HG02588 (cell line): Measurements from ENCODE around the gene SPRN.
"Not testable (repeated sequence)": the region's sequence is repeated elsewhere in the genome, so short reads cannot be mapped to it uniquely, and the experiment has no call there.

Experiments
- ATAC-seq: cut with Tn5 transposase; IDR thresholded peaks from one replicate; pipeline ENCODE4 v1.9.1; 2021; ENCODE audit warnings: mild to moderate bottlenecking, moderate library complexity; ENCODE audit not compliant: unreplicated experiment

Gene SPRN, protein sequence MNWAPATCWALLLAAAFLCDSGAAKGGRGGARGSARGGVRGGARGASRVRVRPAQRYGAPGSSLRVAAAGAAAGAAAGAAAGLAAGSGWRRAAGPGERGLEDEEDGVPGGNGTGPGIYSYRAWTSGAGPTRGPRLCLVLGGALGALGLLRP

DNA sequence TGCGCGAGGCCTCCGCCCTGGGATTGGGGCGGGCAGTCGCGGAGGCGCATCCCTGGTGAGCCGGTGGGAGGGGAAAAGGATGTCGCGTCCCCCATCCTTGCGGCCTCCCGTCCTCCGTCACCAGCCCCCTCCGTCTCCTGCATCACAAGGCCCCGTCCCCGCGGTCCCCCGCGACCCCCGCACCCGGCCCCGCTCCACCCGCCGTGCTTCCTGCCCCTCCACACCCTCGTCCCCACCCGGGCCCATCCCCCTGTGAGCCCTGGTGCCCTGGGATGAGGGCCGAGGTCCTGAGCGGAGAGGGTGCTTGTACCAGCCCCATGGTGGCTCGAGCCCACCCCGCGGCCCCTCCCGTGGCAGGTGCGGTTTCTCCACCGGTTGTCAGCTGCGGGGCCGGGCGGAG is at the start of gene SPRN:
Gene SPRN, minus strand, starts transcription at position 25 of the 400 bp plus-strand sequence. CDS start 944 bp downstream, outside the sequence.
- not testable (repeated sequence) for ATAC-seq

DNA sequence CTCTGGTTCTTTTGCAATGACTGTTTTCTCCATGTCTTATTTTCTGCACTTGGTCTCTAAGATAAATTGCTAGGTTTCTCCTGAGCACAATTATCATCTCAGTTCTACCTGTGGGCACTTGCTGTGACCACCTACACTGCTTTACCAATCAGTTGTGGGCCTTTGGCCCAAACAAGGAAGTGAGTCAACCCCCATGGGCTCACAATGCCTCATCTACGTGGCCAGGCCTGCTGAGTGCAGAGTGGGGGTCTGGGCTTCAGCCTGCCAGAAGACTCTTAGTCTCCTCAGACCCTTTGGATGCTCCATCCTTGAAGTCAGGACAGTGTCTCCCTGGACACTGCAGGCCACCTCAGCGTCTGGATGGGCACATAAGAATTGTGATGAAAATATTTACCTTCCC is 49.6 kb upstream of the SPRN start:
- no peak for ATAC-seq

DNA sequence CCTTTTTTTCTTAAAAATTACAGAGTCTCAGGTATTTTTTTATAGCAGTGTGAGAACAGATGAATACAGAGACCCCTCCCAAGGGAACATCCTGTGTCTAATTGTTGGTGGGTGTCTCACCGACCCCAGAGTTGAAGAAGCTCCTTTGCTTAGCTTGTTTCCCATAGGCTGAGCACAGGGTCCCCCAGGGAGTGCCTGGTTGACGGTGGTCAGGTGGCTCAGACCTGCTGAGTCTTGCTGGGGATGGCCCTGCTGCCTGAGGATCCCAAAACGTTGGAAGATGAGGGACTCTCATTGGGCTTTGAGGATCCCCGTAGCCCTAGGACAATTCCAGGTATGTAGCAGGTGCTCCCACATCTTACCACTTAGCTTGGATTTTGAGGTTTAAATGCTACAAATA is 48.8 kb upstream of the SPRN start:
- ATAC-seq = no peak

DNA sequence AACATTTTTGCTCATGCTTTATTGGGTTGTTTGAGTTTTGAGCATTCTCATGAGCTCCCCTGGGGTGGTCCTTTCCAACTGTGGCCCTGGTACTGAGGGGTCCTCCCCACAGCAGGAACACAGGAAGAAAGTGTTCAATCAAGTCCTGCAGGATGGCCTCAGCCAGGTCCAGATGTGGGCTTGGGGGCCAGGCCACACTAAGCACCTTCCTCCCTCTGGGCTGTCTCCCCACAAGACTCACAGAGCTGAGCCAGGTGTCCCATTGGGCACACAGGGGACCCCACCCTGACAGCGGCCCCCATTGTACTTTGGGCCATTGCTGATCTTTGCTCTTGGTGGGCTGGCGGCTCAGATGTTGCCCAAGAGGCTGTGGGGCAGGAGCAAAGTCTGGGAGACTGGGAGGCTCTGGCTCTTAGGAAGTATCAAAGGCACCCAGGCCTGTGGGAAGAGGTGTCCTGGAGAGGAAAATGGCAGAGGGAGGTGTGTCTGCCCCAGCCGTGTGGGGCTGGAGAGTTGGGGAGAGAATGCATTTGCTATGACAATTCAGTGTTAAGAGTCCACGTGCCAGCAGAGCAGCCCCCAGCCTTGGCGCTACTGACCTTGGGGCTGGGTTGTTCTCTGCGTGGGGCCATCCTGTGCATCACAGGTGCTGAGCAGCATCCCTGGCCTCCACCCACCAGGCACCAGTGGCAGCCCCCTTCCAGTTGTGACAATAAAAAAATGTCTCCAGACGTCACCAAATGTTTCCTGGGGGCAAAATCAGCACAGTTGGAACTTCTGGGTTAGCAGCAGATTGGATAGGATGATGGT is 47.1 kb upstream of the SPRN start:
- ATAC-seq = no peak

DNA sequence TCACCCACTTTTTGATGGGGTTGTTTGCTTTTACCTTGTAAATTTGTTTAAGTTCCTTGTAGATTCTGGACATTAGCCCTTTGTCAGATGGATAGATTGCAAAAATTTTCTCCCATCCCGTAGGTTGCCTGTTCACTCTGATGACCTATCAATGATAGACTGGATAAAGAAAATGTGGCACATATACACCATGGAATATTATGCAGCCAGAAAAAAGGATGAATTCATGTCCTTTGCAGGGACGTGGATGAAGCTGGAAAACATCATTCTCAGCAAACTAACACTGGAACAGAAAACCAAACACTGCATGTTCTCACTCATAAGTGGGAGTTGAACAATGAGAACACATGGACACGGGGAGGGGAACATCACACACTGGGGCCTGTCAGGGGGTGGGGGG is 44.8 kb upstream of the SPRN start:
- not testable (repeated sequence) for ATAC-seq

DNA sequence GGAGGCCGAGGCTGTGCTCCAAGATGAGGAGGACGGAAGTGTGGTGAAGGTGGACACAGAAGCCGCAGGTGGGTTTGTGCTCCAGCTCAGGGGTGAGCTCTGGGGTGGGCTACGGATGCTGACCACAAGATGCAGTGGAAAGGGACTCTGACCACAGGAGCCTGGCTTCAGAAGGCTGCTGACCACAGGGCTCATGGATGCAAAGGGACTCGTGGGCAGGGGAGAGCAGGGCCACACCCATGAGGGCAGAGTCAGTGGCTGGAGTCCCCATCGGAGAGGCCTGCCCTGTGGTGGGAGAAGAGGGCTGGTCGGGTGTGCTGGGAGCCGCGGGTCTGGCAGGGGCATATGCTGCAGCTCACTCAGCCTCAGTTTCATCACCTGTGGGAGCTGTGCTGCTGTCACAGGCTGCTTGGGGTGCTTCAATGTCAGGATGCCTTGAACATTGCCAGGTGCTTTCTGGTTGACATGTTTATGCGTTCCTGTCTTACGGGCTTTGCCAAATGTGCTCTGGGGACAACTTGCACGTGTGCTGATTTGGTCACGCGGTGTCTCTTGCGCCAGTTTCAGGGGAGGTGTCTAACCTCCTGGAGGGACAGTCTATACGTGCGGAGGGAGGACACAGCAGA is 43.0 kb upstream of the SPRN start:
- no peak for ATAC-seq

DNA sequence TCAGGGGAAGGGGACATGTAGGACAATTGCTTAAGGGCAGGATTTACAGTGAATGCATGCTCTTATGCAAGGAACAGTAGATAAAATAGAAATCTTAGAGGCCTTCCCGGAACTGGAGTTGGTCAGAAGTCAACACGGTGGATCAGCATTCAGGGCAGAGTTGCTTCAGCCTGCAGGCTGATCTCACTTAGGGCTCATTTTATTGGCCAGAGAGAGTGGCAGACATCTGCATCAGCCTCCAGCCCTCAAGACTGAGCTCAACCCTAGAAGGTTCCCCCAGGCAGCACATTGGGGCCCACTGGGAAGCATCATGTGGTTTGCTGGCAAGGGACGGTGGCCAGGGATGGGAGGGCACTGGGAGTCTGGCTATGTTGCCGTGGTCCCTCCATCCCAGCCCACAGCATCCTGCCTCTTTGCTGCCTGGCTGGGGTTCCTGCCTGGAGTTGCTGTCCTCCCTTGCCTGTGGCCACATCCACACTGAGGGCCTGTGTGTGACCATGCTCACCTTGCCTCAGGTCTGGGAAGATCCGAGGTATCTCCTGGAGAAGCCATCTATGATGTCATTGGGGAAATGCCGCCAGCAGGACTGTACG is 42.4 kb upstream of the SPRN start:
- no peak for ATAC-seq

DNA sequence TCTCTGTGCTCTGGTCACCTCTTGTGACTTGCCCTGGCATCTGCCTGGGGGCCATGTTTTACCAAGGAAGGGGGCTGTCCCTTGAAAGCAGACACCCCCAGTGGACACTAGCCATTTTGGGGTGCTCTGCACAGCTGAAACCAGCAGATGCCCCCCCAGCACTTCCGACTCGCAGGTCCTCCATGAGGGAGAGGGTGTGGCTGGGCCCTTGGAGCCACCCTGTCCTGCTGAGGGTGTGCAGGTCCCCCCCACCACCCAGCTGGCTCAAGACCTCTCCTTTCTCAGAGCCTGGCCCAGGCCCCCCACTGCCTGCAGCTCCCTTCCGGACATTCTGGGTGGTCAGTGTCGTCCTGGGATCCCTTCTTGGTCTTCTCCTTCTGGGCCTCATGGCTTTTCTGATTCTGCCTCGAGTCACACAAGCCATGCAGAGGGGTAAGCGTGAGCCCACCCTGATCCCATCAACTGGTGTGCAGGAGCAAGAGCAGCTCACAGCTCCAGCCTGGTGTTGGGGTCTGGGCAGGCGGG is 41.6 kb upstream of the SPRN start:
- ATAC-seq = no peak

DNA sequence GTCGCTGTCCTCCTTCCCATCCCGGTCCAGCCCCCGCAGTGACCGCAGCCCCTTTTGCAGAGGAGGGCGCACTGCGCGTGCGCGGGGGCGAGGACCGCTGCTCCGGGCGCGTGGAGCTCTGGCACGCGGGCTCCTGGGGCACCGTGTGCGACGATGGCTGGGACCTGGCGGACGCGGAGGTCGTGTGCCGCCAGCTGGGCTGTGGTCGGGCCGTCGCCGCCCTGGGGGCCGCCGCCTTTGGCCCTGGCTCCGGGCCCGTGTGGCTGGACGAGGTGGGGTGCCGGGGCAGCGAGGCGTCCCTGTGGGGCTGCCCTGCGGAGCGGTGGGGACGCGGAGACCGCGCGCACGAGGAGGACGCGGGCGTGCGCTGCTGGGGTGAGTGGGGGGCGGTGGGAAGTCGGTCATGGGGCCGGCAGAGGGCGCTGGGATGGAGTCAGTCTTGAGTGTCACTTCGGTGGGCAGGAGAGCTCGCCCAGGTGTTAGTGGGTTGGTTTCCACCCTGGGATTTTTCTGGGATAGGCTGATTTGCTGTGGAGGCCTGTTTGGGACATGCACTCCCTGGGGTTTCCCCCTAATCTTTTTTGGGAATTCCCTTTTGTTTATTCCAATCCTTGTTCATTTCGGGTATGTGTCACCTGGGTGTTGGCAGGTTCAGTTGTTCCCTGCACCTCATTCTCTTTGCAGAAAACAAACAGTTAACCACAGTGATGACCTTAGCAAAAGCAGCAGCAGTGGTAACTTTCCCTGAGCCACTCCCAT is 40.9 kb upstream of the SPRN start:
- no peak for ATAC-seq

DNA sequence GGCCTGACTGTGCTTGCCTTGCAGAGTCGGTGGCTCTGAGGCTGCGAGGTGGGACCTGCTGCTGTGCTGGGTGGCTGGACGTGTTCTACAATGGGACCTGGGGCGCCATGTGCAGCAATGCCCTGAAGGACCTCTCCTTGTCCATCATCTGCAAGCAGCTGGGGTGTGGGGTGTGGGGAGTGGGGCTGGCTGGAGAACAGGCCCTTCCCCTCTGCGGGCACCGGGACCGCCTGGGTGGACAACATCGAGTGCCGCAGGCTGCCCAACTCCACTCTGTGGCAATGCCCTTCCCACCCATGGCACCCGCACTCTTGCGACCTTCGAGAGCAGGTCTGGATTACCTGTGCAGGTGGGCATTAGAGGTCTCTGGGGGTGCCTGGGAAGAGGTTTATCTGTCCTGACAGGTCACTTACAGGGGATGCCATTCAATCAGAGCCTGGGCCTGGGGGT is 40.2 kb upstream of the SPRN start:
- ATAC-seq = no peak

DNA sequence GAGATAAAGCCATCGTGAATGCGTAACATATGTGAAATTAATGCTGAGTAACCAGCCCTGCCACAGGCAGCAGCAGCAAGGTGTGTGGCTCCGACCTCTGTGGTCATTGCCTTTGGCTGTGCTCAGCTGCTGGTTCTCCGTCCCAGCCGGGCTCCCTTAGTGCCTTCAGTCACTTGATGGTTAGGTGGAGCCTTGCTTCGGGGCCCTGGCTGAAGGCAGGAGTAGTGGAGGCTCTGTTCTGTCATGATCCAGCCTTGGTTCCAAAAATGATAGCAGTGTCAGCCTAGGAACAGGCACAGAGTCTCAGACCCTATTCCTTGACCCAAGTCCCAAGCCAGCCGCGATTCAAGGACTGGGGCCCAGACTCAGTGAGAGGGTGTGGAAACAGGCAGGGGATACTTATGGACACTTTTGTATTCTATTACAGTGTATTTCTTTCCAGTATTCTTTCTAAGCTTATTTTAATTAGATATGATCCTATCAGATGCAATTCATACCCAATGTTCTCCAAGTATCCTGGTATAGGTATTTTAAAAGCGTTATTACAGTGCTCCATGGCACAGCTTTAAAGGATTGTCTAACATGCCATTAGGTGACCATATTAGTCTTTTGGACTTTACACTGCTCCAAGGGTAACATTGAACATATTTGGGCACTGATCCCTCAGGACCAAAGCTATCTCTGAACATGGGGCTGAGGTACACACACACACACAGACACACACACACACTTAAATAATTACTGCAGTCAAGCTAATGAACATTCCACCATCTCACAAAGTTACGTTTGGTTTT is 38.3 kb upstream of the SPRN start:
- no peak for ATAC-seq

DNA sequence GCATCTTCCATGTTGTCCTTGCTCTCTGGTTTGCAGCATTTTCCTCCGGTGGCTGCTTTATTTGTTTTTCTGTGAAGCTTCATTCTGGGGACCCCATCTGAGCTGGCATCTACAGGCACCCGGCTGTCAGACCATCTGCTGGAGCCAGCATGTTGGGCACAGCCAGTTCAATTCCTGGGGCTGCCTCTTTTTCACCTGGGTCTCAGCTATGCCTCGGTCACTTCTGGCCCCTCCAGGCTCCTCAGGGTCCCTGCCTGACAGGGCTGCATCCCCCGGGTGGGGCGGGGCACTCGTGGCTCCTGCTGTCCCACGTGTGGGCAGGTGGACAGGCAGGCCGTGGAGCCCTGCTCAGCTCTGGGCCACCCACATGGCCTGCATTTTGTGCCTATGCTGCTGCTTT is 37.4 kb upstream of the SPRN start:
- no peak for ATAC-seq

DNA sequence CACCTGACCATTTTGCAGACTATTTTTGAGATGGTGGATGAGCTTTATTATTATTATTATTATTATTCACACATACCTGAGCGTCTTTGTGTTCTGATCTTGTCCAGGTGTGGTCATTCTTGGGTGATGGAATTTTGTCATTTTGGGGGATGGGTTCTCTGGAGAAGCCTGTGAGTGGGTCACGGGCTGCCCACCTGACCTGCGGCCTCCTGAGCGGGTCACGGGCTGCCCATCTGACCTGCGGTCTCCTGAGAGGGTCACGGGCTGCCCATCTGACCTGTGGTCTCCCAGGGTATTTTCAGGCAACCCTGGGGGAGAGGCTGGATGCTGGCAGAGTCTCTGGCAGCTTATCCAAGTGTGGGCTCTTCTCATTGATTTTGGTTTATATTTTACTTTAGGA is 36.6 kb upstream of the SPRN start:
- ATAC-seq = no peak

DNA sequence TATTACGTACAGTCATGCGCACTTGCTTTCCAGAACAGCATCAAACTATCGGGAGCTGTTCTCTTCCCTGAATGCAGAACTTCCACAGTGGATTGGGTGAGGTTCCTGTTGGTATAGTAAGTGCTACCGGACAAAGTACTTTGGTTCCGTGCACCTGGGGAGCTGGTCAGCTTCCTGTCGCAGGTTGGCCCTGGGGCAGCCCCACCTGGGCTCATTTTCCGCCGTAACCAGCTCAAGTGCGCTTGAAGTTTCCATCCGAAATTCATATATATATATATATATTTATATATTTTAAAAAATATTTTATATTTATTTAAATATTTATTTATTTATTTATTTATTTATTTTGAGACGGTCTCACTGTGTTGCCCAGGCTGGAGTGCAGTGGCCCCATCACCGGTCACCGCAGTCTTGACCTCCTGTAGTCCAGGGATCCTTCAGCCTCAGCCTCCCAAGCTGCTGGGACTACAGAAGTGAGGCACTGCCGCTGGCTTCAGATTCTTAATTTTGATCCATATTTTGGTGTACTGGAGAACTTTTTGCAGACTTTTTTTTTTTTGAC is 35.9 kb upstream of the SPRN start:
- ATAC-seq = no peak

DNA sequence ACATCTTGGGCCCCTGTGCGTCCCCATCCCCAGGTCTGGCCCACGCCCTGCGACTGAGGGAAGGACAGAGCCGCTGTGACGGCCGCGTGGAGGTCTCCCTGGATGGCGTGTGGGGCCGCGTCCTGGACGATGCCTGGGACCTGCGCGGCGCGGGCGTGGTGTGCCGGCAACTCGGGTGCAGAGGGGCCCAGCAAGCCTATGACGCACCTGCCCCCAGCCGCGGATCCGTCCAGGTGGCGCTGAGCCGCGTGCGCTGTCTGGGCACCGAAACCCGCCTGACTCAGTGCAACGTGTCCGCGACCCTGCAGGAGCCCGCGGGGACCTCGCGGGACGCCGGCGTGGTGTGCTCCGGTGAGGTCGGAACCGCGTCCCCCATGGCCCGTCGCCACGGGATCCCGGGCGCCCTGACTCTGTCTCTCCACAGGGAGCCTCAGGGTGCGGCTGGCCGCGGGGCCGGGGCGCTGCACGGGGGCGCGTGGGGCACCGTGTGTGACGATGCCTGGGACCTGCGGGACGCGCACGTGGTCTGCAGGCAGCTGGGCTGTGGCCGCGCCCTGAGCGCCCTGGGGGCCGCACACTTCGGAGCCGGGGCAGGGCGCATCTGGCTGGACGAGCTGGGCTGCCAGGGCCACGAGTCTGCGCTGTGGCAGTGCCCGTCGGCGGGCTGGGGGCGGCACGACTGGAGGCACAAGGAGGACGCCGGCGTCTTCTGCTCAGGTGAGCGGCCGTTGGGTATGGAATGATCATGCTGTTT is 35.2 kb upstream of the SPRN start:
- ATAC-seq = no peak

DNA sequence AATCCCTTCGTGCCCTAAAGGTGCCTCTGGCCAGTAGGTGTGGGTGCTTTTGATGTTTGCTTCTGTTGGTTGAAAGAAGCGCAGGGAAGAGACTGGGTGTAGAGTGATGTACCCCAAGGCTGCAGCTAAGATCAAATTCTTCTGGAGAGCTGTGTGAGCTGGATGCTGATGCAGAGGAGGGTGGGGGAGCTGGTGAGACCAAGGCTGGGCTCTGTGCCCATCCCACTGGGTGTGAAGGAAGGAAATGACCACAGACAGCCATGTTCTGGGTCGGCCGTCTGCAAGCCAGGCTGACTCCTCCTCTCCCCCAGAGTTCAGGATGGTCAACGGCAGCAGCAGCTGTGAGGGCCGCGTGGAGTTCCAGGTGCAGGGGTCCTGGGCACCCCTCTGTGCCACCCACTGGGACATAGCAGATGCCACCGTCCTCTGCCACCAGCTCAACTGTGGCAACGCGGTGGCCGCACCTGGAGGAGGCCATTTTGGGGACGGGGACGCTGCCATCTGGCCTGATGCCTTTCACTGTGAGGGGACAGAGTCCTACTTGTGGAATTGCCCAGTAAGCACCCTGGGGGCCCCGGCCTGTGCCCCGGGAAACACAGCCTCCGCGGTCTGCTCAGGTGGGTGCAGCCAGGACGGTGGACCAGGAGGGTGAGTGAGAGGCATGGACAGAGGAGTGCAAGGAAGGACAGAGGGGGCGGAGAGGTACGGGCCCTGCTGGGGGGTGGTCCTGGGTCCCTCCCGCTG is 34.5 kb upstream of the SPRN start:
- no peak for ATAC-seq

DNA sequence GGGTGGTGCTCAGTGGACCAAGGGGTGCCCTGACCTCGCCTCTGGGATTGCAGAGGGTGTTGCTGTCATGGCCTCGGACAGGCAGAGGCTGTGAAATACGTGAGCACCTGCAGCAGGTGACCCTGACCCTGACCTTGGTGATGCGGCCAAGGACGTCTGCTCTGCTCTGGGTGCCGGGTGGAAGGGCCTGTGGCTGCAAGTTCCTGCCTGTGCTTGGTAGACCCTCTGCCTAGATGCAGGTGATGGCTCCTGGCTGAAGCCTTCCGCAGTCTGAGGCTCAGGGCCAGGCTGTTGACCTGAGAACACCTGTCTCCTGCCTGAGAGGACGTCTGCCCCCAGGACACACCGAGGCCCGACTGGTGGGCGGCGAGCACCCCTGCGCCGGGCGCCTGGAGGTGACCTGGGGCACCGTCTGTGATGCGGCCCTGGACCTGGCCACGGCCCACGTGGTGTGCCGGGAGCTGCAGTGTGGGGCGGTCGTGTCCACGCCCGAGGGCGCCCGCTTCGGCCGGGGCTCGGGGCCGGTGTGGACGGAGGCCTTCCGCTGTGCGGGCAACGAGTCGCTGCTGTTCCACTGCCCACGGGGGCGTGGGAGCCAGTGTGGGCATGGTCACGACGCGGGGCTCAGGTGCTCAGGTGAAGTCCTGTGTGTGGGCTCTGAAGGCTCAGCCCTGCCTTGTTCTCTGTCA is 33.7 kb upstream of the SPRN start:
- ATAC-seq = no peak
